ENCODE measurements around the gene RAP1GAP. TPM values are rescaled to one million over a fixed set of nuclear protein-coding genes. Genes with fewer than 3 reads are reported as not detected.

Gene RAP1GAP
- total and polyA plus RNA-seq, 5 donors from 2014 or later, result 0.84 TPM; not detected in 4

- Histone ChIP-seq H3K9me3 (ENCODE audit: control insufficient read depth in 2 of 2, low read length in 2 of 2) (no peaks in the 10 kb centered on the region), H3K4me1 (ENCODE audit: control insufficient read depth, insufficient read depth, low read length, poor library complexity, severe bottlenecking) (peaks cover 6% of the 10 kb centered on the region), H3K36me3 (ENCODE audit: control insufficient read depth, insufficient read depth, low read length) (no peaks in the 10 kb centered on the region), H3K27ac (ENCODE audit: insufficient read depth, low read length, poor library complexity, severe bottlenecking) (no peak overlapping the region), H3K4me3 (ENCODE audit: low read depth, low read length) (no peak overlapping the region), H3K27me3 (ENCODE audit: control insufficient read depth, insufficient read depth, low read length) (no peaks in the 10 kb centered on the region)
- no peaks in the 10 kb centered on the region for H3K36me3 Mint-ChIP-seq
- H3K9me3 Mint-ChIP-seq, result no peaks in the 10 kb centered on the region
- DNase-seq (no peak), ATAC-seq (ENCODE audit: low read depth in 2 of 2) (no peak)
- peaks cover 8% of the 10 kb centered on the region for H3K27me3 Mint-ChIP-seq
- H3K27ac Mint-ChIP-seq, result no peak overlapping the region
- no peak overlapping the region for H3K4me3 Mint-ChIP-seq
- peaks cover 0 to 17% (median 5%) of the 10 kb centered on the region in 4 donors for H3K4me1 Mint-ChIP-seq
Observed at GRCh38 chr1:21604208-21604957, 64.8 kb downstream of the RAP1GAP start.

DNA sequence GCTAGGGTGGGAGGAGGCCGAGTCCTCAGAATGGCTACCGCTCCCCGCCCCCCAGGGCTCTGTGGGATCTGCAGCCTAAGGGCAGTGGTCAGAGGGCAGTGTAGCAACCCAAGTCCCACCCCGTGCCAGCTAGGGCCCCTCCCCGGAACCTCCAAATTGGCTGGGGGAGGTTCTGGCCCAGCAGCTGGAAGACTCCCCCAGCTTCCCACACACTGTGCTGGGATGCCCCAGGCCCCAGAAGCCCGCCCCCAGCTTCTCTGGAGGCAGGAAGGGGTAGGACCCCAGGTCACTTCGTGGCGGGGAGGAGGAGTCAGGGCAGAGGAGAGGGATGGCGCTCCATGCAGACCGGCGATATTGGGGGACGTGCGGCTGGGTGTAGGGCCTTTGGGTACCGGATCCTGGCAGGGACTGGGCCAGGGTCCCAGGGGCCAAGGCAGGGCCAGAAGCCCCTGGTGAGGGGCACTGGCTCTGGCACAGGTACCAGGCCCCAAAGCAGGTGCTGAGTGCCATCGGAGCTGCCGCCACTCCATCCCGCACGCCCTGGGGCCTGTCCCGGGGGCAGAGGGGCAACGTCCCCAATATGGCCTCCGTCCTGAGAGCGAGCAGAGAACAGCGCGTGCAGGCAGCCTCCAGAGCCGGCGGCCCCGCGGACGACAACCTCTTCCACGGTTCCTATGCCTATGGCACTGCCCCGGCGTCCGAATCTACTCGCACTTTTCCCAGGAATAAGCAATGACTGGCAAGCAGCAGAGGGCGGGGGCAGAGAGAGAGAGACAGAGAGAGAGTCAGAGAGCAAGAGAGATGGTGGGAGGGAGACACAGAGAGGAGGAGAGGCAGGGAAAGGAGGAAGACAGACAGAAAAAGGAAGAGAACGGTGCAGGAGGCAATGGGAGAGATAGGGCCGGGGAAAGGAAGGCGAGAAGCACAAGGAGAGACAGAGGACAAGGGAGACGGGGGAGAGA is 65.7 kb downstream of the RAP1GAP start:
- Mint-ChIP-seq H3K36me3 (no peaks in the 10 kb centered on the region), H3K27ac (no peak overlapping the region), H3K27me3 (peaks cover 4% of the 10 kb centered on the region), H3K4me1 (peaks cover 0 to 15% (median 5%) of the 10 kb centered on the region in 4 donors), H3K4me3 (peak overlapping the region in 1 of 4 donors; percentile 28), H3K9me3 (no peaks in the 10 kb centered on the region)
- Histone ChIP-seq H3K27ac (ENCODE audit: insufficient read depth, low read length, poor library complexity, severe bottlenecking) (no peak overlapping the region), H3K4me3 (ENCODE audit: low read depth, low read length) (no peak overlapping the region), H3K27me3 (ENCODE audit: control insufficient read depth, insufficient read depth, low read length) (no peaks in the 10 kb centered on the region), H3K9me3 (ENCODE audit: control insufficient read depth in 2 of 2, low read length in 2 of 2) (no peaks in the 10 kb centered on the region), H3K4me1 (ENCODE audit: control insufficient read depth, insufficient read depth, low read length, poor library complexity, severe bottlenecking) (peaks cover 6% of the 10 kb centered on the region), H3K36me3 (ENCODE audit: control insufficient read depth, insufficient read depth, low read length) (no peaks in the 10 kb centered on the region)
- ATAC-seq (ENCODE audit: low read depth in 2 of 2) (no peak), DNase-seq (no peak)

DNA sequence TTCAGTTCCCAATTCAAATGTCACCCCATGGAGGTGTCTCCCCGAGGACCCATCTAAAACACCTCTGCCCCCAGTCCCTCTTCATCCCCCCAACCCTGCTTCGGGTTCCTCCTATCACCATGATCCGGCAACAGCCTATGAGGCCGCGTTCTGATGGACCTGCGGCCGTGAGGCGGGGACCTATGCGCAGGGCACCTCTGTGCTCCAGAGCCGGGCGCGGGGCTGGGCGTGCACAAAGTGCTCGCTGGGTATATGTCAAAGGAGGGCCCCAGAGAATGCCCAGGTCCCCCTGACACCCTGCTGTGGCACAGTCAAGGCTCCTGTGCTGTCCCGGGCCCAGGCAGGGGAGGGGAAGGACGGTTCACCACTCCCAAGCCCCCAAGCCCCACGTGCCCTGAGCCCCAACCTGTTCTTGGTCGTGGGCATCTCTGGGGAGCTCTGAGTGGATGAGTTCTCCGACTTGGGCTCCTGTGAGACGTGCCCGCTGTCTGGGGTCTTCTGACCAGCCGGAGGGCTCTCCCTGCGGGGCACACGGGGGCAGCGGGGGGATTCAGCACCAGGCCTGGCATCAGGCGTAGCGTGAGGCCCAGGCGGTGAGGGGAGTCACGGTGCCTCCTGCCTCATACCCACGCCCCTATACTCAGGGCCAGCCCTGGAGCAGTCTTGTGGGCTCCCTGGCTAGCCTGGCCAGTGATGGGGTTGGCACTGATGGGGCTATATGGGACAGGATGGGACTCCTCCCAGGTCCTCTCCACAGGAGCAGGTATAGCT is 67.7 kb downstream of the RAP1GAP start:
- Histone ChIP-seq H3K4me1 (ENCODE audit: control insufficient read depth, insufficient read depth, low read length, poor library complexity, severe bottlenecking) (no peaks in the 10 kb centered on the region), H3K36me3 (ENCODE audit: control insufficient read depth, insufficient read depth, low read length) (no peaks in the 10 kb centered on the region), H3K9me3 (ENCODE audit: control insufficient read depth in 2 of 2, low read length in 2 of 2) (no peaks in the 10 kb centered on the region), H3K4me3 (ENCODE audit: low read depth, low read length) (no peak overlapping the region), H3K27me3 (ENCODE audit: control insufficient read depth, insufficient read depth, low read length) (no peaks in the 10 kb centered on the region), H3K27ac (ENCODE audit: insufficient read depth, low read length, poor library complexity, severe bottlenecking) (no peak overlapping the region)
- H3K27me3 Mint-ChIP-seq, result no peaks in the 10 kb centered on the region
- peaks cover 0 to 1% (median 0%) of the 10 kb centered on the region in 4 donors for H3K4me1 Mint-ChIP-seq
- no peaks in the 10 kb centered on the region for H3K36me3 Mint-ChIP-seq
- ATAC-seq (ENCODE audit: low read depth in 2 of 2) (no peak), DNase-seq (no peak)
- H3K27ac Mint-ChIP-seq, result no peak overlapping the region
- H3K9me3 Mint-ChIP-seq, result no peaks in the 10 kb centered on the region
- H3K4me3 Mint-ChIP-seq, result no peak overlapping the region

- H3K36me3 ChIP-seq (ENCODE audit: control insufficient read depth, insufficient read depth, low read length), result no peaks in the 10 kb centered on the region
- no peak overlapping the region for H3K27ac Mint-ChIP-seq
Observed at GRCh38 chr1:21599402-21599801, 69.8 kb downstream of the RAP1GAP start.

DNA sequence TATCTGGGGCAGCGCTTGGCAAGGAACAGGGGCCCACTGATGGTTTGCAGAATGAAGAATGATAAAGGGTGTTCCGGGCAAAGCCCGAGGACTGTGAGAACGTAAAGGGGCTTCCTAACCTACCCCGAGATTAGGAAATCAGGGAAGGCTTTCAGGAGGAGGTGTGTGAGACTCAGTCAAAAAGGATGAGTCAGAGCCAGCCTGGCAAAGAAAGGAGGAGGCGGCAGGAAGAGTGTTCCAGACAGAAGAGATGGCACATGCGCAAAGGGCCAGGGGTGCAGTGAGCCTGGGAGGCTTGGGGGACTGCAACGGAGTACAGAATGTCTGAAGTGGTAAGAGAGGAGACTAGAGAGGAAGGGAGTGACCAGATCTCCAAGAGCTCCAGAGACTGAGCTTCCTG is 70.3 kb downstream of the RAP1GAP start:
- no peaks in the 10 kb centered on the region for H3K9me3 ChIP-seq (ENCODE audit: control insufficient read depth in 2 of 2, low read length in 2 of 2)
- Mint-ChIP-seq H3K27me3 (peaks cover 4% of the 10 kb centered on the region), H3K36me3 (no peaks in the 10 kb centered on the region)

More at GRCh38 chr1:21599402-21599801, 69.8 kb downstream of the RAP1GAP start:
- H3K27me3 Mint-ChIP-seq, result peaks cover 4% of the 10 kb centered on the region
- H3K4me3 Mint-ChIP-seq, result no peak overlapping the region
- Histone ChIP-seq H3K4me1 (ENCODE audit: control insufficient read depth, insufficient read depth, low read length, poor library complexity, severe bottlenecking) (no peaks in the 10 kb centered on the region), H3K4me3 (ENCODE audit: low read depth, low read length) (no peak overlapping the region), H3K9me3 (ENCODE audit: control insufficient read depth in 2 of 2, low read length in 2 of 2) (no peaks in the 10 kb centered on the region), H3K27ac (ENCODE audit: insufficient read depth, low read length, poor library complexity, severe bottlenecking) (no peak overlapping the region), H3K27me3 (ENCODE audit: control insufficient read depth, insufficient read depth, low read length) (no peaks in the 10 kb centered on the region)
- DNase-seq, result no peak
- ATAC-seq (ENCODE audit: low read depth in 2 of 2), result no peak
- no peaks in the 10 kb centered on the region for H3K9me3 Mint-ChIP-seq
- H3K4me1 Mint-ChIP-seq, result no peaks in the 10 kb centered on the region
- H3K36me3 Mint-ChIP-seq, result no peaks in the 10 kb centered on the region

DNA sequence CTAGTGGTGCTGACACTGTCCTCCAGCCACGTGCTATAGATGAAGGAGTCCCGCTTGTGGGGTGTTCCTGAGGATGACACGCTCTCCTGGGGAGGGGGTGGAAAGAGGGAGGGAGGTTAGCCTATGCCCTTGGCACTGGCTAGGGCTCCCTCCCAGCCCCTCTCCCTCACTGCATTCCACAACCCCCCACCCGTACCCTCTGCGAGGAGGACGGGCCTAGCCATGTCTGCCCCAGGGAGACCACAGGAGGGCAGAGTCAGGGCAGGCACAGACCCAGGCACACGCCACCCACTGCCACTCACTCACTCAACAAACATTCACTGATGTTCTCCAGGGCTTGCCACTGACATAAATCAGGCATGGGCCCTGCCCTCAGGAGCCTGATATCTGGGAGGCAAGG is 70.7 kb downstream of the RAP1GAP start:
- ATAC-seq (ENCODE audit: low read depth in 2 of 2) (no peak), DNase-seq (no peak)
- Histone ChIP-seq H3K4me1 (ENCODE audit: control insufficient read depth, insufficient read depth, low read length, poor library complexity, severe bottlenecking) (no peaks in the 10 kb centered on the region), H3K36me3 (ENCODE audit: control insufficient read depth, insufficient read depth, low read length) (no peaks in the 10 kb centered on the region), H3K9me3 (ENCODE audit: control insufficient read depth in 2 of 2, low read length in 2 of 2) (no peaks in the 10 kb centered on the region), H3K4me3 (ENCODE audit: low read depth, low read length) (no peak overlapping the region), H3K27me3 (ENCODE audit: control insufficient read depth, insufficient read depth, low read length) (no peaks in the 10 kb centered on the region), H3K27ac (ENCODE audit: insufficient read depth, low read length, poor library complexity, severe bottlenecking) (no peak overlapping the region)
- H3K27ac Mint-ChIP-seq, result no peak overlapping the region
- H3K36me3 Mint-ChIP-seq, result no peaks in the 10 kb centered on the region
- H3K4me3 Mint-ChIP-seq, result no peak overlapping the region
- no peaks in the 10 kb centered on the region for H3K9me3 Mint-ChIP-seq
- peaks cover 4% of the 10 kb centered on the region for H3K27me3 Mint-ChIP-seq
- no peaks in the 10 kb centered on the region for H3K4me1 Mint-ChIP-seq

More for the DNA sequence above, 70.3 kb downstream of the RAP1GAP start:
- H3K36me3 ChIP-seq (ENCODE audit: control insufficient read depth, insufficient read depth, low read length), result no peaks in the 10 kb centered on the region
- no peaks in the 10 kb centered on the region for H3K4me1 Mint-ChIP-seq
- H3K4me3 ChIP-seq (ENCODE audit: low read depth, low read length), result no peak overlapping the region
- no peak for ATAC-seq (ENCODE audit: low read depth in 2 of 2)
- no peak for DNase-seq
- H3K9me3 Mint-ChIP-seq, result no peaks in the 10 kb centered on the region
- H3K4me3 Mint-ChIP-seq, result no peak overlapping the region
- no peaks in the 10 kb centered on the region for H3K27me3 ChIP-seq (ENCODE audit: control insufficient read depth, insufficient read depth, low read length)
- no peaks in the 10 kb centered on the region for H3K4me1 ChIP-seq (ENCODE audit: control insufficient read depth, insufficient read depth, low read length, poor library complexity, severe bottlenecking)
- no peak overlapping the region for H3K27ac Mint-ChIP-seq
- H3K27ac ChIP-seq (ENCODE audit: insufficient read depth, low read length, poor library complexity, severe bottlenecking), result no peak overlapping the region

- H3K27ac Mint-ChIP-seq, result no peak overlapping the region
- Histone ChIP-seq H3K36me3 (ENCODE audit: control insufficient read depth, insufficient read depth, low read length) (no peaks in the 10 kb centered on the region), H3K4me3 (ENCODE audit: low read depth, low read length) (no peak overlapping the region), H3K9me3 (ENCODE audit: control insufficient read depth in 2 of 2, low read length in 2 of 2) (no peaks in the 10 kb centered on the region), H3K4me1 (ENCODE audit: control insufficient read depth, insufficient read depth, low read length, poor library complexity, severe bottlenecking) (no peaks in the 10 kb centered on the region), H3K27me3 (ENCODE audit: control insufficient read depth, insufficient read depth, low read length) (no peaks in the 10 kb centered on the region), H3K27ac (ENCODE audit: insufficient read depth, low read length, poor library complexity, severe bottlenecking) (no peak overlapping the region)
- no peaks in the 10 kb centered on the region for H3K4me1 Mint-ChIP-seq
- no peaks in the 10 kb centered on the region for H3K36me3 Mint-ChIP-seq
- no peak overlapping the region for H3K4me3 Mint-ChIP-seq
- H3K9me3 Mint-ChIP-seq, result no peaks in the 10 kb centered on the region
- DNase-seq (no peak), ATAC-seq (ENCODE audit: low read depth in 2 of 2) (no peak)
- H3K27me3 Mint-ChIP-seq, result peaks cover 6% of the 10 kb centered on the region
Observed at GRCh38 chr1:21597753-21598152, 71.4 kb downstream of the RAP1GAP start.
